ENCODE data around the gene LCP2.
A peak's percentile ranks its signal among the peaks of the same experiment; 100 is the strongest.

Gene LCP2

DNA sequence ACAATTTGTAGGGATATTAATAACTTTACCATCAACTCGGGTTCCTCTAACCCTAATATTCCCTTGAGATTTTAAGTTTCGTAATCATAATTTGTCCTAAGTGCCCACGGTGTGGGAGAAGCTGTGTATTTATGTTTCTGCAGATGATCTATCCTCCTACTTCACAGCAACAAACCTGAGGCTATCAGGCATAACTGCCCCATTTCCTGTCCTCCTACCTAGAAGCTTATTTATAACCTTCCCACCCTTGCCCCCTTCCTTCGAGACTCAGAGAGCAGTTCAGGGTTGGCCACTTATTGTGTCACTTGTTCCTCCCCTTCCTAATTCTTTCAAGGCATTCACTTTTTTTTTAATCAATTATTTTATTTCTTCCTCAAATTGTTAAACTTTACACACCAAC, 29.6 kb upstream of the LCP2 start:
- H3K27ac ChIP-seq (ENCODE audit: extremely low read depth, low read depth, low read length), result no peak overlapping the region
- TF ChIP-seq ZNF132 (tag by site-specific recombination; IDR thresholded peaks at IDR 0.05; ENCODE audit: borderline replicate concordance) (no peak), EGR2 (tag by site-specific recombination; IDR thresholded peaks at IDR 0.05; ENCODE audit: low read depth) (peak; percentile 94), ZFHX2 (tag by site-specific recombination; conservative IDR thresholded peaks at IDR 0.05) (peak; percentile 89)
- no peak overlapping the region for H3K4me3 ChIP-seq (ENCODE audit: low read depth, low read length)
- H3K36me3 ChIP-seq (ENCODE audit: control insufficient read depth in 2 of 2, insufficient read depth in 1 of 2, low read length in 2 of 2), result no peaks in the 10 kb centered on the region
- H3K9me3 ChIP-seq (ENCODE audit: control insufficient read depth, insufficient read depth, low read depth, low read length), result no peaks in the 10 kb centered on the region
- POLR2A ChIA-PET, result no interaction called here
- no peaks in the 10 kb centered on the region for H3K4me1 ChIP-seq (ENCODE audit: control insufficient read depth, insufficient read depth, low read length)
- CTCF ChIA-PET, result no interaction called here

DNA sequence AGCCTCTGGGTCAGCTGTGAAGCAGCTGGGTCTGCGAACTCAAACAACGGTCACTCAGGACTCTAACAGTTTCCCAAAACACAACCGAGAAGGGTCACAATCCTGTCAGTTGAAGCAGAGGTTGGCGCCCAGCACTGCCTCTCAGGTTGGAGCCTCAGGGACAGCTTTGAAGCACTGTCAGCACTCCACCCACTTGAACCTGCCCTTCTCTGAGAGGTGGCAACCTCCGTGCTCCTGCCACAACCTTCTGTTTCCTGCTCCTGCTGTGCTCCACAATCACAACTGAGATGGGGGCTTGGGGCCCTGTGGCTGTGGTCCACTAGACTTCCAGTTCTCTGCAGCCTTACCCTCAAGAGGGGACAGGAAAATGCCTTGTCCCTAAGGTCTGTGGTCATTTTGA, 21.7 kb upstream of the LCP2 start:
- CTCF ChIA-PET, result no interaction called here
- no peaks in the 10 kb centered on the region for H3K4me1 ChIP-seq (ENCODE audit: control insufficient read depth, insufficient read depth, low read length)
- no peak for TF ChIP-seq ZNF529 (tag by site-specific recombination; IDR thresholded peaks at IDR 0.05; ENCODE audit: insufficient replicate concordance)
- TF ChIP-seq HOXC10 (CRISPR knock-in tag; IDR thresholded peaks at IDR 0.05), result no peak
- TF ChIP-seq ZNF747 (tag by site-specific recombination; IDR thresholded peaks at IDR 0.05), result no peak
- TF ChIP-seq MYNN (tag by site-specific recombination; IDR thresholded peaks at IDR 0.05; ENCODE audit: borderline replicate concordance), result no peak
- TF ChIP-seq, protein P1, sequence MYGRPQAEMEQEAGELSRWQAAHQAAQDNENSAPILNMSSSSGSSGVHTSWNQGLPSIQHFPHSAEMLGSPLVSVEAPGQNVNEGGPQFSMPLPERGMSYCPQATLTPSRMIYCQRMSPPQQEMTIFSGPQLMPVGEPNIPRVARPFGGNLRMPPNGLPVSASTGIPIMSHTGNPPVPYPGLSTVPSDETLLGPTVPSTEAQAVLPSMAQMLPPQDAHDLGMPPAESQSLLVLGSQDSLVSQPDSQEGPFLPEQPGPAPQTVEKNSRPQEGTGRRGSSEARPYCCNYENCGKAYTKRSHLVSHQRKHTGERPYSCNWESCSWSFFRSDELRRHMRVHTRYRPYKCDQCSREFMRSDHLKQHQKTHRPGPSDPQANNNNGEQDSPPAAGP (tag by site-specific recombination; IDR thresholded peaks at IDR 0.05), result no peak
- TF ChIP-seq ZNF48 (tag by site-specific recombination; IDR thresholded peaks at IDR 0.05), result no peak
- TF ChIP-seq KLF8 (tag by site-specific recombination; IDR thresholded peaks at IDR 0.05), result no peak
- TF ChIP-seq ZIC2 (tag by site-specific recombination; IDR thresholded peaks at IDR 0.05), result no peak
- no peaks in the 10 kb centered on the region for H3K36me3 ChIP-seq (ENCODE audit: control insufficient read depth in 2 of 2, insufficient read depth in 1 of 2, low read length in 2 of 2)
- no peak overlapping the region for H3K27ac ChIP-seq (ENCODE audit: extremely low read depth, low read depth, low read length)
- H3K9me3 ChIP-seq (ENCODE audit: control insufficient read depth, insufficient read depth, low read depth, low read length), result no peaks in the 10 kb centered on the region
- POLR2A ChIA-PET, result no interaction called here
- no peak overlapping the region for H3K4me3 ChIP-seq (ENCODE audit: low read depth, low read length)

DNA sequence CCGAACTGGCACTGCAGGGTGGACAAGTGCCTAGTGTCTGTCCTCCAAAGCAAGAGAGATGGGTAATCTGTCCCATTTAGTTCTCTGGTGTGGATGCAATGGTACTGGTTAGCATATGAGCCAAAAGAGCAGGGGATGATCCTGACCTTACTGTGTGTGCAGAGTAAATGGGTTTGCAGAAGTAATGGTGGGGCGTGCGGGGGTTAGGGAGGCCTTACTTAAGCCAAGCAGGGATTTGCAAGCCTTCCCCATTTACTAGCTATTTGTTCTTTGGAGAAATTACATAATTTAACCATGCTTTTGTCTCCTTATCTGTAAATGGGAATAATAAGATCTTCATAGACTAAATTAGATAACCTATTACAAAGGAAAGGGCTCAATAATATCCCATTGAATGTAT, 19.9 kb upstream of the LCP2 start:
- Histone ChIP-seq H3K27ac (ENCODE audit: extremely low read depth, low read depth, low read length) (no peak overlapping the region), H3K36me3 (ENCODE audit: control insufficient read depth in 2 of 2, insufficient read depth in 1 of 2, low read length in 2 of 2) (no peaks in the 10 kb centered on the region), H3K4me3 (ENCODE audit: low read depth, low read length) (no peak overlapping the region), H3K4me1 (ENCODE audit: control insufficient read depth, insufficient read depth, low read length) (no peaks in the 10 kb centered on the region), H3K9me3 (ENCODE audit: control insufficient read depth, insufficient read depth, low read depth, low read length) (no peaks in the 10 kb centered on the region)
- ChIA-PET CTCF (interaction anchor here (0.6 to 0.7 kb wide), 2 partner anchors 87 to 534 kb away, joined by 3 read pairs; no protein-coding TSS in a partner anchor), POLR2A (no interaction called here)
- TF ChIP-seq, protein P2, sequence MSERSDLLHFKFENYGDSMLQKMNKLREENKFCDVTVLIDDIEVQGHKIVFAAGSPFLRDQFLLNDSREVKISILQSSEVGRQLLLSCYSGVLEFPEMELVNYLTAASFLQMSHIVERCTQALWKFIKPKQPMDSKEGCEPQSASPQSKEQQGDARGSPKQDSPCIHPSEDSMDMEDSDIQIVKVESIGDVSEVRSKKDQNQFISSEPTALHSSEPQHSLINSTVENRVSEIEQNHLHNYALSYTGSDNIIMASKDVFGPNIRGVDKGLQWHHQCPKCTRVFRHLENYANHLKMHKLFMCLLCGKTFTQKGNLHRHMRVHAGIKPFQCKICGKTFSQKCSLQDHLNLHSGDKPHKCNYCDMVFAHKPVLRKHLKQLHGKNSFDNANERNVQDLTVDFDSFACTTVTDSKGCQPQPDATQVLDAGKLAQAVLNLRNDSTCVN (tag by site-specific recombination; optimal IDR thresholded peaks at IDR 0.05), result no peak
- TF ChIP-seq YY1 (tag by site-specific recombination; IDR thresholded peaks at IDR 0.05) (no peak), ZNF530 (tag by site-specific recombination; IDR thresholded peaks at IDR 0.05; ENCODE audit: low read depth) (no peak), ZNF473 (tag by site-specific recombination; IDR thresholded peaks at IDR 0.05) (no peak), SCRT2 (tag by site-specific recombination; IDR thresholded peaks at IDR 0.05) (no peak), ZNF37A (tag by site-specific recombination; IDR thresholded peaks at IDR 0.05) (no peak), ZNF571 (tag by site-specific recombination; IDR thresholded peaks at IDR 0.05) (no peak)
- TF ChIP-seq, protein P3, sequence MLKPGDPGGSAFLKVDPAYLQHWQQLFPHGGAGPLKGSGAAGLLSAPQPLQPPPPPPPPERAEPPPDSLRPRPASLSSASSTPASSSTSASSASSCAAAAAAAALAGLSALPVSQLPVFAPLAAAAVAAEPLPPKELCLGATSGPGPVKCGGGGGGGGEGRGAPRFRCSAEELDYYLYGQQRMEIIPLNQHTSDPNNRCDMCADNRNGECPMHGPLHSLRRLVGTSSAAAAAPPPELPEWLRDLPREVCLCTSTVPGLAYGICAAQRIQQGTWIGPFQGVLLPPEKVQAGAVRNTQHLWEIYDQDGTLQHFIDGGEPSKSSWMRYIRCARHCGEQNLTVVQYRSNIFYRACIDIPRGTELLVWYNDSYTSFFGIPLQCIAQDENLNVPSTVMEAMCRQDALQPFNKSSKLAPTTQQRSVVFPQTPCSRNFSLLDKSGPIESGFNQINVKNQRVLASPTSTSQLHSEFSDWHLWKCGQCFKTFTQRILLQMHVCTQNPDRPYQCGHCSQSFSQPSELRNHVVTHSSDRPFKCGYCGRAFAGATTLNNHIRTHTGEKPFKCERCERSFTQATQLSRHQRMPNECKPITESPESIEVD (tag by site-specific recombination; IDR thresholded peaks at IDR 0.05), result no peak
- TF ChIP-seq, protein P4, sequence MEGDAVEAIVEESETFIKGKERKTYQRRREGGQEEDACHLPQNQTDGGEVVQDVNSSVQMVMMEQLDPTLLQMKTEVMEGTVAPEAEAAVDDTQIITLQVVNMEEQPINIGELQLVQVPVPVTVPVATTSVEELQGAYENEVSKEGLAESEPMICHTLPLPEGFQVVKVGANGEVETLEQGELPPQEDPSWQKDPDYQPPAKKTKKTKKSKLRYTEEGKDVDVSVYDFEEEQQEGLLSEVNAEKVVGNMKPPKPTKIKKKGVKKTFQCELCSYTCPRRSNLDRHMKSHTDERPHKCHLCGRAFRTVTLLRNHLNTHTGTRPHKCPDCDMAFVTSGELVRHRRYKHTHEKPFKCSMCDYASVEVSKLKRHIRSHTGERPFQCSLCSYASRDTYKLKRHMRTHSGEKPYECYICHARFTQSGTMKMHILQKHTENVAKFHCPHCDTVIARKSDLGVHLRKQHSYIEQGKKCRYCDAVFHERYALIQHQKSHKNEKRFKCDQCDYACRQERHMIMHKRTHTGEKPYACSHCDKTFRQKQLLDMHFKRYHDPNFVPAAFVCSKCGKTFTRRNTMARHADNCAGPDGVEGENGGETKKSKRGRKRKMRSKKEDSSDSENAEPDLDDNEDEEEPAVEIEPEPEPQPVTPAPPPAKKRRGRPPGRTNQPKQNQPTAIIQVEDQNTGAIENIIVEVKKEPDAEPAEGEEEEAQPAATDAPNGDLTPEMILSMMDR (tag by site-specific recombination; IDR thresholded peaks at IDR 0.05), result no peak
